Right ventricle myocardium superior (tissue), 1 donor: Measurements from ENCODE around the gene PCID2. TPM values are rescaled to one million over a fixed set of nuclear protein-coding genes. Genes with fewer than 3 reads are reported as not detected.
"Not testable (repeated sequence)": the region's sequence is repeated elsewhere in the genome, so short reads cannot be mapped to it uniquely, and the experiment has no call there.

Experiments
- ATAC-seq: fragments of 200-7000 bp; cut with Tn5 transposase; one replicate; pipeline ENCODE4 v1.9.1; 2020; ENCODE audit warnings: mild to moderate bottlenecking; ENCODE audit not compliant: poor library complexity
- DNase-seq: peaks from one replicate; pipeline ENCODE4 v3.0.0-alpha.2; 2020
- intact Hi-C: fragments of 100-400 bp; cut with DNase I; formaldehyde crosslinking; loops from one replicate; pipeline ENCODE4 v1.11.2; 2022
- long read RNA-seq: library from polyadenylated mRNA; unstranded; transcript quantifications from one replicate; pipeline ENCODE4 v2.0.0, GENCODE V29; 2021
- total RNA-seq: library from RNA; stranded (reverse); fragmentation: NEBNext Ultra II Directional; extraction: Animal tissue kit (Norgen Biotek cat#: 25700); gene quantifications from one replicate; pipeline ENCODE4 v1.2.1, GENCODE V29; 2021
- donor health status: DM: no; HTN: yes; CAD: no; lungs with severe emphysema.

The PCID2 gene
- total RNA-seq, result 54.4 TPM
- long read RNA-seq, transcript PCID2-202 (14 exons, 1,898 nt), result major isoform, 132 of 207 reads
- long read RNA-seq, transcript PCID2-205 (15 exons, 1,654 nt), result minor isoform, 17 of 207 reads
- long read RNA-seq, transcript PCID2-206 (15 exons, 1,671 nt), result minor isoform, 19 of 207 reads
- long read RNA-seq, transcript PCID2-203 (14 exons, 2,372 nt), result minor isoform, 10 of 207 reads
- long read RNA-seq, partial matches to known transcripts, result 5 of 207 reads
- long read RNA-seq, other reads (novel, unspliced or antisense), result 23 of 207 reads

GRCh38 chr13:113208421-113209335 lies at the start of gene PCID2:
Gene PCID2 (minus strand): TSS chr13:113208669. CDS start chr13:113208634, 35 bp downstream.
- ATAC-seq, result peak; percentile 89
- intact Hi-C loops, result no loop called here

GRCh38 chr13:113257908-113258307 lies 49.4 kb upstream of the PCID2 start:
- ATAC-seq, DNase-seq, intact Hi-C loops: not testable (repeated sequence)

More at GRCh38 chr13:113208421-113209335, at the start of gene PCID2:
- peak; percentile 93 for DNase-seq

GRCh38 chr13:113252516-113253095 lies 44.1 kb upstream of the PCID2 start:
- DNase-seq (no peak), ATAC-seq (no peak)
- intact Hi-C loops, result no loop called here

GRCh38 chr13:113245849-113246796 lies 37.7 kb upstream of the PCID2 start:
- ATAC-seq (no peak), DNase-seq (no peak)
- intact Hi-C loops, result no loop called here

- intact Hi-C loops, result no loop called here
- ATAC-seq (no peak), DNase-seq (no peak)
Observed at GRCh38 chr13:113243847-113244246, 35.4 kb upstream of the PCID2 start.

GRCh38 chr13:113241623-113242022 lies 33.2 kb upstream of the PCID2 start:
- ATAC-seq, intact Hi-C loops, DNase-seq: not testable (repeated sequence)

GRCh38 chr13:113239986-113240385 lies 31.5 kb upstream of the PCID2 start:
- DNase-seq (no peak), ATAC-seq (no peak)
- intact Hi-C loops, result no loop called here

GRCh38 chr13:113239357-113239756 lies 30.9 kb upstream of the PCID2 start:
- DNase-seq, result no peak
- intact Hi-C loops, result no loop called here
- no peak for ATAC-seq

- DNase-seq, result no peak
- ATAC-seq, result no peak
- intact Hi-C loops, result no loop called here
Observed at GRCh38 chr13:113238536-113238935, 30.1 kb upstream of the PCID2 start.

- intact Hi-C loops, result no loop called here
- ATAC-seq (no peak), DNase-seq (no peak)
Observed at GRCh38 chr13:113233101-113233500, 24.6 kb upstream of the PCID2 start.

GRCh38 chr13:113232208-113233003 lies 23.9 kb upstream of the PCID2 start:
- peak; percentile 61 for ATAC-seq

GRCh38 chr13:113231306-113232207 lies 23.1 kb upstream of the PCID2 start:
- ATAC-seq, result no peak
- DNase-seq, result no peak
- intact Hi-C loops, result no loop called here

More at GRCh38 chr13:113232208-113233003, 23.9 kb upstream of the PCID2 start:
- intact Hi-C loops, result no loop called here
- DNase-seq, result peak; percentile 44

- DNase-seq (no peak), ATAC-seq (no peak)
- intact Hi-C loops, result no loop called here
Observed at GRCh38 chr13:113229791-113230190, 21.3 kb upstream of the PCID2 start.

- intact Hi-C loops, result no loop called here
- no peak for ATAC-seq
Observed at GRCh38 chr13:113229161-113229560, 20.7 kb upstream of the PCID2 start.

GRCh38 chr13:113226873-113227450 lies 18.5 kb upstream of the PCID2 start:
- ATAC-seq (no peak), DNase-seq (no peak)
- intact Hi-C loops, result no loop called here

More at GRCh38 chr13:113229161-113229560, 20.7 kb upstream of the PCID2 start:
- no peak for DNase-seq

GRCh38 chr13:113225515-113225914 lies 17.0 kb upstream of the PCID2 start:
- DNase-seq (no peak), ATAC-seq (no peak)
- intact Hi-C loops, result no loop called here
